SK-N-SH treated with all-trans-retinoic acid at 6 μM for 48 hours (cell line): Measurements from ENCODE around the gene STRA8.

Source experiments
- ATAC-seq: fragments of 200-7000 bp; cut with Tn5 transposase; 3 replicates; pipeline ENCODE4 v1.9.1; 2020; ENCODE audit warnings: mild to moderate bottlenecking, moderate library complexity
- ARNTL ChIP-seq: fragments of 450-650 bp; formaldehyde crosslinking; IDR thresholded peaks from 2 replicates; pipeline ENCODE4 v1.5.0; 2020; ENCODE audit warnings: low read depth, mild to moderate bottlenecking, moderate library complexity, borderline replicate concordance
- BACH2 ChIP-seq: fragments of 250-450 bp; sonication (Bioruptor Pico); IDR thresholded peaks from 2 replicates; pipeline ENCODE4 v1.9.0; 2021; ENCODE audit warnings: mild to moderate bottlenecking, borderline replicate concordance
- CREB5 ChIP-seq: fragments of 250-450 bp; sonication (Bioruptor Pico); IDR thresholded peaks from 2 replicates; pipeline ENCODE4 v1.5.1; 2020; ENCODE audit warnings: low read depth, mild to moderate bottlenecking, moderate library complexity
- CSDC2 ChIP-seq: fragments of 250-450 bp; sonication (Bioruptor Pico); IDR thresholded peaks from 2 replicates; pipeline ENCODE4 v1.5.0; 2020; ENCODE audit warnings: mild to moderate bottlenecking, moderate library complexity
- ESRRG ChIP-seq: fragments of 250-450 bp; sonication (Bioruptor Pico); IDR thresholded peaks from 2 replicates; pipeline ENCODE4 v1.6.1; 2021; ENCODE audit warnings: mild to moderate bottlenecking
- GLIS3 ChIP-seq: fragments of 250-450 bp; sonication (Bioruptor Pico); IDR thresholded peaks from 2 replicates; pipeline ENCODE4 v1.5.0; 2020; ENCODE audit warnings: mild to moderate bottlenecking, moderate library complexity
- ISL1 ChIP-seq: fragments of 250-450 bp; sonication (Bioruptor Pico); IDR thresholded peaks from 2 replicates; pipeline ENCODE4 v2.1.2; 2022; ENCODE audit warnings: mild to moderate bottlenecking, moderate library complexity
- PATZ1 ChIP-seq: fragments of 250-450 bp; sonication (Bioruptor Pico); IDR thresholded peaks from 2 replicates; pipeline ENCODE4 v1.8.0; 2020; ENCODE audit warnings: mild to moderate bottlenecking, moderate library complexity, borderline replicate concordance
- POU6F1 ChIP-seq: fragments of 250-450 bp; sonication (Bioruptor Pico); IDR thresholded peaks from 2 replicates; pipeline ENCODE4 v1.8.0; 2021; ENCODE audit warnings: low read depth, mild to moderate bottlenecking, moderate library complexity, borderline replicate concordance
- PPARA ChIP-seq: fragments of 250-450 bp; sonication (Bioruptor Pico); IDR thresholded peaks from 2 replicates; pipeline ENCODE4 v1.5.0; 2020; ENCODE audit warnings: mild to moderate bottlenecking, borderline replicate concordance
- RARB ChIP-seq: fragments of 250-450 bp; sonication (Bioruptor Pico); IDR thresholded peaks from 2 replicates; pipeline ENCODE4 v1.8.0; 2021; ENCODE audit warnings: mild to moderate bottlenecking, moderate library complexity
- SNAI2 ChIP-seq: fragments of 250-450 bp; sonication (Bioruptor Pico); IDR thresholded peaks from 2 replicates; pipeline ENCODE4 v1.5.0; 2020; ENCODE audit warnings: mild to moderate bottlenecking, moderate library complexity
- TCF4 ChIP-seq: fragments of 250-450 bp; sonication (Bioruptor Pico); IDR thresholded peaks from 2 replicates; pipeline ENCODE4 v1.8.0; 2021; ENCODE audit warnings: mild to moderate bottlenecking, moderate library complexity, borderline replicate concordance
- TSHZ2 ChIP-seq: fragments of 250-450 bp; sonication (Bioruptor Pico); IDR thresholded peaks from 2 replicates; pipeline ENCODE4 v1.5.0; 2020; ENCODE audit warnings: mild to moderate bottlenecking, moderate library complexity
- ZFP3 ChIP-seq: fragments of 250-450 bp; sonication (Bioruptor Pico); IDR thresholded peaks from 2 replicates; pipeline ENCODE4 v1.5.0; 2020; ENCODE audit warnings: mild to moderate bottlenecking, moderate library complexity
- ZFP30 ChIP-seq: fragments of 450-650 bp; formaldehyde crosslinking; IDR thresholded peaks from 2 replicates; pipeline ENCODE4 v1.5.0; 2022; ENCODE audit warnings: mild to moderate bottlenecking, moderate library complexity
- ZNF565 ChIP-seq: fragments of 450-650 bp; formaldehyde crosslinking; conservative IDR thresholded peaks from 2 replicates; pipeline ENCODE4 v1.5.0; 2020; ENCODE audit warnings: low read depth, mild to moderate bottlenecking, moderate library complexity
- ZNF70 ChIP-seq: fragments of 450-650 bp; formaldehyde crosslinking; IDR thresholded peaks from 2 replicates; pipeline ENCODE4 v1.5.0; 2020; ENCODE audit warnings: mild to moderate bottlenecking, moderate library complexity
- ZNF8 ChIP-seq: fragments of 450-650 bp; formaldehyde crosslinking; IDR thresholded peaks from 2 replicates; pipeline ENCODE4 v1.5.0; 2020; ENCODE audit warnings: mild to moderate bottlenecking, moderate library complexity

The STRA8 gene

GRCh38 chr7:135197906-135198655 lies 35.6 kb upstream of the STRA8 start:
- ATAC-seq = no peak; the same call in 1 of the 3 replicates
- TF ChIP-seq PPARA (no peak), ARNTL (CRISPR knock-in tag) (no peak), GLIS3 (CRISPR knock-in tag) (no peak), ZNF565 (CRISPR knock-in tag) (no peak), TCF4 (CRISPR knock-in tag) (no peak), CREB5 (no peak), PATZ1 (CRISPR knock-in tag) (no peak), TSHZ2 (CRISPR knock-in tag) (no peak), CSDC2 (CRISPR knock-in tag) (no peak), ISL1 (no peak), RARB (no peak), ZFP3 (no peak), ESRRG (CRISPR knock-in tag) (no peak), ZNF8 (CRISPR knock-in tag) (no peak), BACH2 (CRISPR knock-in tag) (no peak), SNAI2 (CRISPR knock-in tag) (no peak)

GRCh38 chr7:135199439-135199838 lies 34.2 kb upstream of the STRA8 start:
- TF ChIP-seq SNAI2 (CRISPR knock-in tag) = no peak
- no peak for TF ChIP-seq ZFP30 (CRISPR knock-in tag)
- TF ChIP-seq ZFP3 = no peak
- no peak for TF ChIP-seq TCF4 (CRISPR knock-in tag)
- no peak for TF ChIP-seq PATZ1 (CRISPR knock-in tag)
- TF ChIP-seq CSDC2 (CRISPR knock-in tag) = no peak
- TF ChIP-seq ISL1 = no peak
- no peak for TF ChIP-seq GLIS3 (CRISPR knock-in tag)
- no peak for TF ChIP-seq BACH2 (CRISPR knock-in tag)
- TF ChIP-seq ESRRG (CRISPR knock-in tag) = no peak
- no peak for TF ChIP-seq POU6F1 (CRISPR knock-in tag)
- no peak for TF ChIP-seq TSHZ2 (CRISPR knock-in tag)
- no peak for TF ChIP-seq ZNF70 (CRISPR knock-in tag)
- TF ChIP-seq CREB5 = no peak
- TF ChIP-seq PPARA = no peak
- no peak for TF ChIP-seq ZNF565 (CRISPR knock-in tag)
- no peak for TF ChIP-seq RARB
- TF ChIP-seq ZNF8 (CRISPR knock-in tag) = no peak
- TF ChIP-seq, all 23 proteins: peak for 0
- ATAC-seq = no peak
